GM12875 (cell line): ENCODE data around the gene ZCCHC24.

Source experiments
- H3K4me3 ChIP-seq: one replicate; pipeline ENCODE4 v1.5.1; 2011; ENCODE audit warnings: low read depth, low read length, control low read depth
- TF ChIP-seq, protein P1 (sequence below): IDR thresholded peaks from 2 replicates; pipeline ENCODE4 v1.5.1; 2011; ENCODE audit warnings: low read depth, mild to moderate bottlenecking, control low read depth, inconsistent platforms, low read length, moderate library complexity, borderline replicate concordance; ENCODE audit not compliant: insufficient read depth

The ZCCHC24 gene

DNA sequence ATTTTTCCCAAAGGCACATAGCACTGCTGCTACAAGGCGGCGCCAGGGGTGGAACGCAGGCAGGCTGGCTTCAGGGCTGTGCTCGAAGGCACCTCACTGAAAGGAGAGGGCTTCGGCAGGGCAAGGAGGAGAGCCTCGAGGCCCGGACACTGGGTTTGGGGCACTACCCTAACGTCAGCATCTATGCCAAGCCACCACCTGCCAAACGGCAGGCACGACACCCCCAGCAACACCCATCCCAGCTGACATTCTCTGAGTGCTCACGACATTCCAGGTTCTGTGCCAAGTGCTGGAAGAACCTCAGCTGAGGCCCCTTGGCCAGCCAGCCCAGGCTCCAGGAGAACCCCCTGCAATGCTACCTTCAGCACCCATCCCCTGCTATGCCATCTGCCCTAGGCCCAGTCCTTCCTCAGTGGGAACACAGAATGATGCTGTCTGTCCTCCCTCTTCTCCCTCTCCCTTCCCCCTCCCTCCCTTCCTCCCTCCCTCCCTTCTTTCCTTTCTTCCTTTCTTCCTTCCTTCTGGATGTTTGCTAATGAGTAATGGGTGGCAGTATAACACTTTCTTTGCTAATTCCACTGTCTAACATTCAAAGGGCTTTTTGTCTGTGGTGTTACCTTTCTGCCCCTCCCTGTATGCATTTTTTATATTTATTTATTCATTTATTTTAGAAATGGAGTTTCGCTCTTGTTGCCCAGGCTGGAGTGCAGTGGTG, 24.3 kb downstream of the ZCCHC24 start:
- TF ChIP-seq, protein P1, sequence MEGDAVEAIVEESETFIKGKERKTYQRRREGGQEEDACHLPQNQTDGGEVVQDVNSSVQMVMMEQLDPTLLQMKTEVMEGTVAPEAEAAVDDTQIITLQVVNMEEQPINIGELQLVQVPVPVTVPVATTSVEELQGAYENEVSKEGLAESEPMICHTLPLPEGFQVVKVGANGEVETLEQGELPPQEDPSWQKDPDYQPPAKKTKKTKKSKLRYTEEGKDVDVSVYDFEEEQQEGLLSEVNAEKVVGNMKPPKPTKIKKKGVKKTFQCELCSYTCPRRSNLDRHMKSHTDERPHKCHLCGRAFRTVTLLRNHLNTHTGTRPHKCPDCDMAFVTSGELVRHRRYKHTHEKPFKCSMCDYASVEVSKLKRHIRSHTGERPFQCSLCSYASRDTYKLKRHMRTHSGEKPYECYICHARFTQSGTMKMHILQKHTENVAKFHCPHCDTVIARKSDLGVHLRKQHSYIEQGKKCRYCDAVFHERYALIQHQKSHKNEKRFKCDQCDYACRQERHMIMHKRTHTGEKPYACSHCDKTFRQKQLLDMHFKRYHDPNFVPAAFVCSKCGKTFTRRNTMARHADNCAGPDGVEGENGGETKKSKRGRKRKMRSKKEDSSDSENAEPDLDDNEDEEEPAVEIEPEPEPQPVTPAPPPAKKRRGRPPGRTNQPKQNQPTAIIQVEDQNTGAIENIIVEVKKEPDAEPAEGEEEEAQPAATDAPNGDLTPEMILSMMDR: no peak
- H3K4me3 ChIP-seq: no peak overlapping the region

DNA sequence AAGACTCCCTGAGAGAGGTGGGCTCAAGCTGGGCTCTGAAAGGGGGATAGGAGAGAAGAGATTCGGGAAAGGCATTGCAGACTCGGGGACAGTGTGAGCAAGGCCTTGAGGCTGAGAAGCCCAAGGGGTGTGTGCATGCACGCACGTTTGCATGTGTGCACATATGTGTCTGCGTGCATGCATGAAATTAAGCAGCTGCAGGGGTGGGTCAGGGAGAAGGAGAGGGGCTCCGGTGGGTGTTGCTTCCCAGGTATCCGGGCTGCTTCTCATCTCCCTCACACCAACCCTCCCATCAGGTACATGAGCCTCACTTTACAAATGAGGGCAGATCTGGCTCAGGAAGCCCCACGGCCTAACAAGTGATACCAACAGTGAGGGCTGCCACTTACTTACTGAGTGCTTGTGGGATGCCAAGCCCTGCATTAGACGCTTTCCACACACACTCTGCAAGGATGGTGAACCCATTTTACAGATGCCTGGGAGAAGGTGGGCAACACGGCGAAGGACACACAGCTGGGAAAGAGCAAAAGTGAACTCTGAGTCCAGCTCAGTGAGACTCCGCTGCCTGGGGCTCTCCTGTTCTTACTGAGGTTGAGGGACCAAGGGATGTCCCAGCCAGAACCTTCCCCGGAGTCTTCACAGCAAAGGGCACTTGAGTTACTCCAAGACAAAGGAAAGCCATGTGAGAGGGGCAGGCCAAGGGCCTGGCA, 26.4 kb downstream of the ZCCHC24 start:
- TF ChIP-seq, protein P1: no peak
- H3K4me3 ChIP-seq: no peak overlapping the region

DNA sequence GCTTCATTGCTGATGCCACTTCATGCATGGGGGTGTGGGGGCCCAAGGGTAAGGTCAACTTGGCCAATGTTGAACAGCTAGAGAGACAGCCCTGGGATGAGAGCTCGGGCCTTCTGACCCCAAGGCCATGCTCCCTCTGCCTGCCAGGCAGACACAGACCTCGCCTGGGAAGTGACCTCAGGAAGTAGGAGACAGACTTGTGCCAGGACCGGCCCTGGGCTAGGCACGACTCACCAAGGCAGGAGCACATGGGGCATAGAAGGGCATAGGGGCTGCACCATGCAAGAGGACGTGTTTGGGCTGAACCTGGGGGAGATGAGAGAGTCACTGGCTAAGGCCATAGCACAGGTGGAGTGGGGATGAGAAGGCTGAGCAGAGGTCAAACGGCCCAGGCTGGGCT, 27.1 kb downstream of the ZCCHC24 start:
- TF ChIP-seq, protein P1: no peak
- no peak overlapping the region for H3K4me3 ChIP-seq

DNA sequence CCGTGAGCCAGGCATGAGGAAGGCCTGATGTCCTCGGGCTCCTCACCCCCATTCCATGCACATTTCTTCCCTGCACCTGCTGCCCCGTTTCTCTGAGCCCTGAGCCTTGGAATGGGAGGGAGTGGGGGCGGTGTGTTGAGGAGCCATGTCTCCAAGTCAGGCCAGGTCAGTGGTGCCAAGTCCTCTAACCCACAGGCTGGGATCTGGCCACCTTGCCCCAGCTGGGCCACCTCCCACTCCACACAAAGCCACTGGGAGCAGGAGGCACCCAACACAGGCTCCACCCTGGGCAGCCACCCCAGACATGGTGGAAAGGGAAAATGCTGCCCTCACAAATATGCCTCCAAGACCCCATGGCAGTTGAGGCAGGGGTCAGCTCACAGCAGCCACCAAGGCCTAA, 27.7 kb downstream of the ZCCHC24 start:
- H3K4me3 ChIP-seq: no peak overlapping the region
- TF ChIP-seq, protein P1: no peak

DNA sequence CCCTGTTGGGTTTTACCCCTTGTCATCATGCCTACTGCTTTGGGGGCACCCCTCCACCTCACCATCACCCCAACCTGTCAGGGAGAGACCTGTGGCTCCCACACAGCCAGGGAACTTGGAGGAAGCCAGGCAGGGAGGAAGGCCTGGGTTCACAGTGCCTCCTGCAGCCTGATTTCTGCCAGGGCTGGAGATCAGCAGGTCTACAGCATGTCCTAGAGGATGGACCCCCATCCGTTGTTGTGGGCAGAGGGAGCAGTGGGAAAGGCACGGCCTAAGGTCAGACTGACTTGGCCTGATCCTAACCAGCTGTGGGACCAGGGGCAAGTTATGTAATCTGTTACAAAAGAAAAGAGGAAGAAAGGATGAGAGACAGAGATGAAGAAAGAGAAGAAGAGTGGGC, 28.2 kb downstream of the ZCCHC24 start:
- H3K4me3 ChIP-seq: no peak overlapping the region
- TF ChIP-seq, protein P1: no peak

DNA sequence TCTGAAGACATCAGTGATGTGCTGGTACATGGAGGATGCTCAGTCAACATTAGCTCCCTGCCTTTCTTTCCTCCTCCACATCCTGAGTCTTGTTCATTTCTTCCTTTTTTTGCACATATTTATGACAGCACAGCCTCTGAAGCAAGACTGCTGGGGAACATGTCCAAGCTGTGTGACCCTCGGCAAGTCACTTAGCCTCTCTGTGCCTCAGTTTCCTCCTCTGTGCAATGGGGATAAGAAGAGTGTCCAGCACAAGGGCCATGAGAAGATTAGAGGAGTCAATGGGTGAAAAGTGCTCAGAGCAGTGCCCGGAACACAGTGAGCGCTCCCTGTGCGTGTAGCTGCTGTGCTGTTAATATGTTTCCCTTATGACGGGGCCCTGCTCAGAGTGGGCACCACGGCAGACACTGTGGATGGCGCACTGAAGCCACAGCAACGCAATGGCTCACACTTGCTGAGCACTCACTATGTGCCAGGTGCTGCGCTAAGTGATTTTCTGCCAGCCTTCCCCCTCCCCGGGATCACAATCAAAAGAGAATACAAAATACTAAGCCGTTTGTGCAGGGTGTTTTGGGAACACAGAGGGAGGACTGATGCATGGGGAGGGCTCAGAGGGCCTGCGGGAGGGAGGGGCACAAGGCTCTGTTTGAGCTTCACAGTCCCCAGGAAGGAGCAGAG, 28.7 kb downstream of the ZCCHC24 start:
- no peak overlapping the region for H3K4me3 ChIP-seq
- TF ChIP-seq, protein P1: no peak
